Measurements from ENCODE around the gene TTLL6. TPM values are rescaled to one million over a fixed set of nuclear protein-coding genes. Genes with fewer than 3 reads are reported as not detected.

The TTLL6 gene
- total and polyA plus RNA-seq, 2 of the 8 experiments (the other 6 are each of a cell fraction or from before 2014, with no cell fraction given) = 2.6 to 4.3 TPM

DNA sequence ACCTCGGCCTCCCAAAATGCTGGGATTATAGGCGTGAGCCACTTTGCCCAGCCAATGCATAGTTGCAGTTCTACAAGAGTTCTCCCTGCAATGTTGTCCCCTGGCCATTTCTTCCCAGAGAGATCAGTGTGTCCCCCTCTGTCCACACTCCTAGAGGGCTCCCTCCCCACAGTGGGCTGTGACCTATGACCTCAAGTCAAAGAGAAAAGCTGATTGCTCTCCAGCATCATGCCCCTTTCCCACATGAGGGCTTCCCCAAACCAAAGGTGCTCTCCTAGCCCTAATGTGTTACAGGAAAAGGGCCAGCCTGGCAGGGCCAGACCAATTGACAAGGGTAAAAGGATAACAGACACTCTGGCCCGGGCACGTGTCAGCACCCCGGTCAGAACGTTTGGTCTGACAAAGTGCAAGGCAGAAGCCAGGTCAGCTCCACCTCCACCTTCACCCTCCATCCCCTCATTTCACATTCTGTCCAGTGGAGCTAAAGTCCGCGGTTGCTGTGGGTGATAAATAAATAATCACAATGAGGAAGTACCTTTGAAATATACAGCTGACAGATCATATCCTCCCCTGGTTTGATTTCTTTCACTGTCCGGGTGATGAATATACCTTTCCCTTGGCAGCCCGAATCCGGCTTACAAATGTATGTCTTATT, 17.8 kb downstream of the TTLL6 start:
- no peak overlapping the region for H3K18ac ChIP-seq (ENCODE audit: extremely low read depth, low read length)
- no peak overlapping the region for H3K27ac ChIP-seq (ENCODE audit: low read depth, low read length)
- no peak overlapping the region for H4K91ac ChIP-seq (replicated peaks; ENCODE audit: insufficient read length, low read length)
- no peaks in the 10 kb centered on the region for H3K79me2 ChIP-seq (ENCODE audit: control insufficient read depth in 1 of 2, insufficient read depth in 2 of 2, low read length in 2 of 2)
- H3K9me3 ChIP-seq (ENCODE audit: insufficient read depth in 2 of 2, low read depth in 1 of 2, low read length in 1 of 2) = no peaks in the 10 kb centered on the region
- no peaks in the 10 kb centered on the region for H4K20me1 ChIP-seq (replicated peaks in 1 of 2; ENCODE audit: control insufficient read depth in 1 of 2, insufficient read depth in 2 of 2, low read length in 2 of 2)
- no peak overlapping the region for H4K8ac ChIP-seq (ENCODE audit: extremely low read depth, insufficient read depth, low read length)
- TF ChIP-seq SAP30 (IDR thresholded peaks at IDR 0.05; ENCODE audit: insufficient read depth, insufficient replicate concordance, low read length) (no peak), RXRA (IDR thresholded peaks at IDR 0.05; ENCODE audit: insufficient read depth, low read depth, low read length) (no peak), RNF2 (IDR thresholded peaks at IDR 0.05; ENCODE audit: borderline replicate concordance, low read depth, low read length, missing control alignments, poor library complexity, severe bottlenecking) (no peak), SP1 (IDR thresholded peaks at IDR 0.05; ENCODE audit: low read depth, low read length) (no peak), POLR2A (IDR thresholded peaks at IDR 0.05; ENCODE audit: control extremely low read depth in 1 of 2, low read depth in 2 of 2, low read length in 2 of 2) (no peak), CBX8 (IDR thresholded peaks at IDR 0.05; ENCODE audit: borderline replicate concordance, low read depth, low read length) (no peak), YY1 (IDR thresholded peaks at IDR 0.05; ENCODE audit: low read depth, low read length) (no peak), ZNF274 (IDR thresholded peaks at IDR 0.05; ENCODE audit: borderline replicate concordance, extremely low read depth, low read length) (no peak), CREB1 (IDR thresholded peaks at IDR 0.05) (no peak), MAX (IDR thresholded peaks at IDR 0.05) (no peak), TAF7 (optimal IDR thresholded peaks at IDR 0.05; ENCODE audit: borderline replicate concordance, low read depth, low read length) (no peak), BCL11A (IDR thresholded peaks at IDR 0.05; ENCODE audit: low read depth in 2 of 2, low read length in 2 of 2) (no peak), POLR2AphosphoS5 (IDR thresholded peaks at IDR 0.05; ENCODE audit: low read depth, low read length) (no peak)
- H3K56ac ChIP-seq (replicated peaks; ENCODE audit: insufficient read length, low read depth, low read length) = no peak overlapping the region
- H2BK120ac ChIP-seq (replicated peaks; ENCODE audit: low read depth, low read length) = no peak overlapping the region
- H2BK20ac ChIP-seq (ENCODE audit: low read length) = no peak overlapping the region
- 89% methylated on average over 11 of the region's 11 CpGs; no CpG with 5 or more reads in 1 of the 2 experiments for WGBS, 2 experiments (ENCODE audit: extremely low coverage in 1 of 2, insufficient coverage in 1 of 2, insufficient read length in 1 of 2, insufficient replicate concordance in 2 of 2, low coverage in 1 of 2, low lambda C conversion rate in 2 of 2, missing lambda C conversion rate in 1 of 2)
- no peak overlapping the region for H2AFZ ChIP-seq (ENCODE audit: low read length)
- H2BK5ac ChIP-seq (ENCODE audit: low read depth, low read length) = no peak overlapping the region
- H3K36me3 ChIP-seq (ENCODE audit: control insufficient read depth in 2 of 4, insufficient read depth in 4 of 4, low read length in 3 of 4) = no peaks in the 10 kb centered on the region
- POLR2A ChIA-PET (ENCODE audit: partially characterized antibody) = interaction anchor here (0.7 kb wide), 1 partner anchor 130 kb away, joined by 3 read pairs; no protein-coding TSS in a partner anchor
- FAIRE-seq (no peak), DNase-seq (ENCODE audit: low read depth in 1 of 2, low spot score in 2 of 2) (no peak)
- H3K14ac ChIP-seq (ENCODE audit: insufficient read length) = no peak overlapping the region
- H3K4me3 ChIP-seq (ENCODE audit: extremely low read depth in 1 of 4, insufficient read depth in 2 of 4, low read depth in 3 of 4, low read length in 4 of 4) = no peak overlapping the region
- H2AK5ac ChIP-seq (ENCODE audit: low read depth, low read length) = no peak overlapping the region
- H3K79me1 ChIP-seq (ENCODE audit: low read depth, low read length) = no peaks in the 10 kb centered on the region
- CTCF ChIA-PET (ENCODE audit: partially characterized antibody) = interaction anchor here (0.7 to 88.5 kb wide), 10 partner anchors 9 to 163 kb away, joined by 3 to 2590 read pairs (median 5); partner anchors contain the start of gene ATP5MC1
- H2BK15ac ChIP-seq (ENCODE audit: low read length) = no peak overlapping the region
- no peaks in the 10 kb centered on the region for H3K23me2 ChIP-seq (ENCODE audit: low read depth, low read length)
- no peak overlapping the region for H3K9ac ChIP-seq (replicated peaks in 1 of 4; ENCODE audit: extremely low read depth in 1 of 4, low read depth in 3 of 4, low read length in 3 of 4)
- no peak overlapping the region for H4K5ac ChIP-seq (ENCODE audit: insufficient read length, low read depth, low read length)
- H2BK12ac ChIP-seq (ENCODE audit: low read depth, low read length) = no peak overlapping the region
- no peaks in the 10 kb centered on the region for H3K4me1 ChIP-seq (replicated peaks in 1 of 4; ENCODE audit: control insufficient read depth in 3 of 4, insufficient read depth in 4 of 4, low read length in 3 of 4)
- no peak overlapping the region for H3K4ac ChIP-seq (replicated peaks; ENCODE audit: insufficient read length, low read depth, low read length)
- peaks cover 0 to 2% (median 0%) of the 10 kb centered on the region in 4 experiments; a peak in 1 of 7 replicates for H3K27me3 ChIP-seq (replicated peaks in 1 of 4; ENCODE audit: control insufficient read depth in 3 of 4, extremely low read depth in 1 of 4, insufficient read depth in 3 of 4, low read length in 3 of 4)
- no peak overlapping the region for H3K4me2 ChIP-seq (ENCODE audit: insufficient read depth in 1 of 2, low read depth in 2 of 2, low read length in 2 of 2)
- H3K23ac ChIP-seq (ENCODE audit: insufficient read length) = no peak overlapping the region
